NCI-H82 treated with DMSO at 0.1 percent for 48 hours (cell line): ENCODE measurements around the gene REEP1.
"Not testable (repeated sequence)": the region's sequence is repeated elsewhere in the genome, so short reads cannot be mapped to it uniquely, and the experiment has no call there.

Source experiments
- DNase-seq: peaks from one replicate; lab custom pipeline; 2025; ENCODE audit not compliant: unreplicated experiment; lab: John Stamatoyannopoulos, UW

REEP1 gene

DNA sequence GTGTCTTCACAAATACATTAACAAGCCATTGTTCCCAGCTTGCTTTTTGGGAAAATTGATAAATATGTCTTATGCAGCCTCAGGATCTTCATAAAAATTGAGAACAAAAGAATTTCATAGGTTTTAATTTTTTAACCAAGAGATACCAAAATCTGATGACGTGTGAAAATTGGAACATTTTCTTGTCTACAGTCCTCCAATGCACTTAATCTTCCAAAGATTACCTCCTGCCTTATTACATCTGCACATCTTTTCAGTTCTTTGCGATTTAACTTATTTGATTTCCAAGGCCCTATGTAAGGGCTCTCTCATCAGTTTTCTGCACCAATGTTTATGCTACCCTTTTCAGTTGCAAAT, 135.1 kb downstream of the REEP1 start:
- DNase-seq = no peak

DNA sequence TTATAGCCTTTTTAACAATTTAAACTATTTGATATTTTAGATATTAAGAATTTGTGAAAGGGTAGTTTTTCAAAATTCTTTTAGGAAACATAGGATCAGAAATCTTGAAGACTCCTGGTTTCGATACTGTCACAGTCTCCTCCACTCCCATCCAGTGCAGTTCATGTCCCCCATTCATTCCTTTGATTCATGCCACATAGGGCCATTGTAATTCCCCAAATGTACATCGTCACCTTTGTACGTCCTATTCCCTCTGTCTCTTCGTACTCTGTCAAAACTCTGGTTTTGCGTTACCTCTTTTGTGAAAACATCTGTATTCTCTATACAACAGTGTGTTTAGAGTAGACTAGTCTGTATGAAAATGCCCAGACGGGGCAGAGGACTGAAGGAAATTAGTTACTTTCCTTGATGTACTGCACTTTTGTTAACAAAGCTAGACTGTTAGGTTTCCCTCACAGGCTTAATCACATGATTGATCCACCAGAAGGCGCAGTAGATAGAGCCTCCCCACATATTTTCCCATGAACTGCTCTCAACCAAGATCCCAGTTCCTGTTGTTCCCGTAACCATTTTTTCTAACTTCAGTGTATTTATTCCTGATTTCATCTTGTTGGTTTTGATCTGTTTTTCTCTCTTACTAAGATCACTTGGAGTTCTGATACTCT, 135.6 kb downstream of the REEP1 start:
- DNase-seq = peak; percentile 46

DNA sequence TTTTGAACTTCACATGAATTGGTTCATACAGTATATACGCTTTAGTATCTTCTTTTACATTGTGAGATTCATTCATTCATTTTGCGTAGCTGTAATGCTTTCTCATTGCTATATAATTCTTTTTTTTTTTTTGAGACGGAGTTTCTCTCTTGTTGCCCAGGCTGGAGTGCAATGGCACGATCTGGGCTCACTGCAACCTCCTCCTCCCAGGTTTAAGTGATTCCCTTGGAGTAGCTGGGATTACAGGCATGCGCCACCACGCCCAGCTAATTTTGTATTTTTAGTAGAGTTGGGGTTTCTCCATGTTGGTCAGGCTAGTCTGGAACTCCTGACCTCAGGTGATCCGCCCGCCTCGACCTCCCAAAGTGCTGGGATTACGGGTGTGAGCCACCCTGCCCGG, 136.9 kb downstream of the REEP1 start:
- not testable (repeated sequence) for DNase-seq

DNA sequence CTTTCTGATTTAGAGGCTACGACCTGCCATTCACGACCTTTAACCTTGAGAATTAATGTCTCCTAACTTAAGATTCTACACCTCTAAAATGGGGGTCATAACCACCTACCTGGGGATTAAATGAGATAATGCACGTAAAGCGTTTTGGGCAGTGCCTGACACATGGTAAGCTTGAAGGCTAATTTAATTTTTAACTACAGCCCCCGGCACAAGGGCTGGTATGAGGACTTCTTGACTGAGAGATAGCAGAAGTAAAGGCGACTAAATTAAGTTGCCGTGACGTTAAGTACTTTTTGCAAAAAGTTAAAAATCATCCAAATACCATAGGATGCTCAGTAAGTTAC, 137.6 kb downstream of the REEP1 start:
- no peak for DNase-seq

DNA sequence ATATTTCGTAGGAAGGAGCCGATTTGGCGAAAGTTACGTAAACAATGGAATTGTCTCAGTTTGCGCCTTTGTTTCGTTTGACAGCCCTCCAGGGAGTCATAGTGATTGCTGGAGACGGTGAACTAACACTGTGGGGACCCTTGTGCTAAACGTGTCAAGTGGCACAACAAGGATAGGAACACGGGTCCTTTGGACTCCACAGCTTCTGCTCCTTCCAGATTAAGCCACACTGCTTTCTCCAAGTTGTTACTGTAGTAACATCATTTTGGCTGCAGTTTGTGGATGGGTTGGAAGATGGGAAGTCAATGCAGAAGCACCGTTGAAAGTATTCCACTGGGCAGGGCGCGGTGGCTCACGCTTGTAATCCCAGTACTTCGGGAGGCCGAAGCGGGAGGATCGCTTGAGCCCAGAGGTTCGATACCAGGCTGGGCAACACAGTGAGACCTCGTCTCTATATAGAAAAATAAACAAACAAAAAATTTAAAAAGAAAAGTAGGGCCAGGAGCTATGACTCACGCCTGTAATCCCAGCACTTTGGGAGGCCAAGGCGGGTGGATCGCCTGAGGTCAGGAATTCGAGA, 141.5 kb downstream of the REEP1 start:
- no peak for DNase-seq

DNA sequence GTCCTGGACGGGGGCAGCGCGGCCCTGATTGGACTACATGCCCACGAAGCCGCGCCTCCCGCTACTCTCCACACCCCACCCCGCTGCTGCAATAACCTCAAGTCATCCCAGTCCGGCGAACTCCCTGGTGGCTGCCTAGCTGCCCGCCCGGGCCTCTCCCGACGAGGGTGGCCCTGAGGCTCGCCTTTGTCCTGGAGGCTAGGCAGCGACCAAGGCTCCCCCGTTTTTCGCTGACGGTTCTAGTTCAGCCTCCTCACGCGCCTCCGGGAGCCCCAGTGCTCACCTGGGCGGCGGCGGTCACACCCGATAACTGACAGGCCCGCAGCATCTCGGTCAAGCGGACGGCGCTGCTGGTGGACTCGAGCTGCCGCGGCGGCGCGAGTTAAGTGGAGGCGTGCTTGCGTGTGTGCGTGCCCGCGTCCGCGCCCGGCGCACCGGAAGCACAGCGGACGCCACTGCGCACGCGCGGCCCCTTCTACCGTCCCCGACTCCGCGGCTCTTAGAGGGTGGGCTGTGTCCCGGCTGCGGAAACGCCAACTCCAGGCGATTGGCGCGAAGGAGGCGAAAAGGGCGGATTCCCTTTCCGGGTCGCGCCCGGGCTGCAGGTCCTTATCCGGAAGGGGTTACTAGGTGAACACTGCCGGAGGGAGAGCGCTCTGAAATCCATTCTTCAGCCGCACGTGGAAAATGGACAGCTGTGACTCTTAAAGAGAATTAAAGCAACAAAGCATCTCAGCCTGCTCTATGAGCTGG, 142.2 kb downstream of the REEP1 start, which contains the start of gene IMMT:
Gene IMMT (minus strand): TSS at position 408 of the 753 bp plus-strand sequence. CDS start 80 bp downstream, at position 328.
- peak; percentile 96 for DNase-seq

DNA sequence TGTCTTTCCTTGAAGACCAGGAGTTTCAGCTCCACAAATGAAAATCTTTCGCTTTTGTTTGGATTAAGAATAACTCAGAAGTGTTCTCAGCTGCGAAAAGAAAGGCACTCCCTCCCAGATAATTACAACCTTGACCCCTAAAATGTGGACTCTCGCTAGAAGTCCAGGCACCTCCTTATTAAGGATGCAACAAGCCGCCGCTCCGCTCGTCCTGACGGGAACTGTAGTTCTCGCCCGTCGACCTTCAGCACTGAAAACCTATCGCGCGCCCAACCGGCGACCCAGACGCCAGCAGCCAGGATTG, 142.7 kb downstream of the REEP1 start:
- DNase-seq = peak; percentile 86

DNA sequence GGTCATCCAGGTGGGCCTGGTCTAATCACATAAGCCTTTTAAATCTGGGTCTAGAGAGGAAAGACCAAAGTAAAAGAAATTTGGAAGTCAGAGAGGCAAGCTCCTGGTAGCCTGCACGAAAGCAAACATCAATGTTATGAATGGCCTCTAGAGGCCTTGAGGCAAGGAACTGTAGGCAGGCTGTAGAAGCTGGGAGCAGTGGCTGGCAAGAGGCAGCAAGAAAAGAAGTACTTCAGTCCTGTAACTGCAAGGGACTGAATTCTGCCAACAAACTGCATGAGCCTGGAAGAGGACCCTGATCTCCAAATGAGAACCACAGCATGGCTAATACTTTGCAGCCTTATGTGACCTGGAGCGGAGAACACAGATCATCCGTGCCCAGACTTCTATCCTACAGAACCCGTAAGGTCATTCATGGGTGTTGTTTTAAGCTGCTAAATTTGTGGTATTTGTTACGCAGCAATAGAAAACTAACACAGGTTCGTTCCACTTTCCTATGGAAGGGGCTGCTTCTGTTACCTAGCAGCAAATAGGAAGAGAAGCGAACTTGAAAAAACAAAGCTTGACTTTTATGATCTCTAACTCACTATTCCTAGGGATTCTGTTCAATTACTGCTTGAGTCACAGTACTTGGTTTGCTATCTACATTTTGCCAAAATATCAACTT, 143.4 kb downstream of the REEP1 start:
- no peak for DNase-seq

DNA sequence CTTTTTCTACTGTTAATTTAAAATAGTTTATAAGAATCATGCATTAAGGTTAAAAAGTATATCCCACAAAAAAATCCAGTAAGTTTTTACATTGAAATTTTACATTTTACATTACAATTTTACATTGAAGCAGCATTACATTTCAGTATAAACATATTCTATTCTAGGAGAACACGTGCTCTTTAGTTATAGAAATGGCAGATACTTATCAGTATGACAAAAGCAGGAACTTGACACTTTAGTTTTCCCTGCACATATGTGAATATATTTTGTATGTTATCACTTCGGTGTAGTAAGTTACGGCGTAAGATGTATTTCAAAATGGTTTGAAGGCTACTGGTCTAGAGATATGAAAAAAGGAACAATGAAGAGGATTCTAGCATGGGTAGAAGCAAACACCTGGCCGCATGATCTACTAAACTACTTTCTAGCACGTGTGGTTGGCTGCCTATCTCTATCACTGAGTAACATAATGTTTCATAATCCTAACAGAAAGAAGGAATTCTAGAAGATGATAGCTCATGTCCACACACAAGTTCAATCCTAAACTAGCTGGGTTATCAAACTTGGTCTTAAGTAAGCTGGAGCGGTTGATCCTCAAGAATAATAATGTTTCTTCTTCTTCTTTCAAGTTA, 147.5 kb downstream of the REEP1 start:
- no peak for DNase-seq

DNA sequence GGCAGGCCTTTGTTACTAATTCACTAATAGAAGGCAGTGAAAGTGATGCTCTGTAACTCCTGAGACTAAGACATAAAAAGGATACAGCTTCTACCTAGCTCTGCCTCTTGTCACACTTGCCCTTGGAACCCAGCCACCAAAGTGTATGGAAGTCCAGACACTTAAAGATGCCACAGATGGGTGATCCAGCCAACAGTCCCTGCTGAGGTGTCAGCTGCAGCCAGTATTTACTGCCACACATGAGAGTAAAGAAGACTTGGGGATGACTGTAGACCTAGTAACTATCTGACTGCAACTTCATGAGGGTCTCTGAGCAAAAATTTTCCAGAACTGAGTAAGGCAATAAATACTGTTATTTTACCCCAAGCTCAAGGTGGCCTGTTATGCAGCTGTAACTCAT, 151.0 kb downstream of the REEP1 start:
- no peak for DNase-seq

DNA sequence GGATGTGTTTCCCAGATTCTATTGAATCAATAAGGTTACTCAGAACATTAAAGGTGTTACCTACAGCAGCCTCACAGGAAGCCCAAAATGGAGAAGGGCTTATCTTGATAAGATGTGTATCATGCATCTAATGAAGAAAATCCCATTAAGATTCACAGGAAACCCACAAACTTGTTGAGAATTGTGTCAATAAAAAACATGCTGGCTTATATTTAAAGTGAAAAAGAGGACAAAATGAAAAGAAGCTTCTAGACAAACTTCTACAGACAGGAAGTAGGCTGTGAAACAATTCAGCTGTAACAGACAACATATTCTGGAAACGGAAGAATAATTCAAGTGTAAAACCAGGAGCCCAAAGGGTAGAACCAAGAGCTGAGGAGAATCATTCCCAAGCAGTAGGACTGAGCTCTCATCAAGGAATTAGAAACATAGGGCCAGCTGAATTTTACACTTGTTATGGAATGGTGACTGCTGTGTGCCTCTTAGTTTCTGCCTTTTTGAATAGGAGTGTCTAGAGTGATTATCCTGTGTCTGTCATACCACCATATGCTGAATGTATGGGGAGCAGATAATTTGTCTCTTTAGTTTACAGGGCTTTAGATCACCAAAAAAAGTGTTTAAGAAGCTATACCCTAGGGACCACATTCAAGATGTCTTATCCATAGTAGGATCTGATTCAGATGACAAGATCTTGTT, 151.8 kb downstream of the REEP1 start:
- DNase-seq = no peak

DNA sequence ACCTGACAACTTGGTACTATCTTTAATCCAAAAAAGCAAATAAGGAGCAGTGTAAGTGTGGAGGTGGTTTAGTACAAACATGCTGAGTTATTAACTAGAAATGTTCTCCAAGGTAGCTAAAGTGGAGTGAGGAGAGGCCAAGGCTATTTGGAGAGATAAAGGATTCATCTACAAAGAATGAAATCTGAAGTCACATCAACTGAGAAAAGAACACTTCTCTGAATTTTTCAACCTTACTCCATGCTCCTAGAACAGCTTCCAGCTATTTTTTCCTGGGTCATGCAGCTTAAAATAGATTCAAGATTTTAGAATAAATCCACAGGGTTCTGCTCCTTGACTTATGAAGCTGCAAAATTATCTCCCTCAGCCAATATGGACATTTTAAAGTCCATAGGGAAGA, 160.8 kb downstream of the REEP1 start:
- no peak for DNase-seq

DNA sequence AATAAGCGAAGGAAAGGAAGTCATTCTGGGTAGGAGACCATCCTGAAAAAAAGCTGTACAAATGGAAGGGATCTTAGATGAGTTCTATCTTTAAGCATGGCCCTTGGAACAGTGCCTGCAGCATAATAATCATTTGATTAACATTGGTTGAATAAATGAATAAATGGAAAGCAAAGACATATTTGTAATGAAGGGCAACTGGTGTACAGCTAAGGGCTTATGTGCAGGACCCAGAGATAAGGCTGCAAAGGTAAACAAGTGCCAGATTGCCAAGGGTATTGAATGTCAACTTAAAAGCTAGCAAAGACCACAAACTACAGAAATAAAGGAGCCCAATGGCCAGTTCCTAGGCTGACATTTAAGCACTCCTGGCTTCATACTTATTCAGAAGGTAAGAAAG, 161.6 kb downstream of the REEP1 start:
- DNase-seq = no peak

DNA sequence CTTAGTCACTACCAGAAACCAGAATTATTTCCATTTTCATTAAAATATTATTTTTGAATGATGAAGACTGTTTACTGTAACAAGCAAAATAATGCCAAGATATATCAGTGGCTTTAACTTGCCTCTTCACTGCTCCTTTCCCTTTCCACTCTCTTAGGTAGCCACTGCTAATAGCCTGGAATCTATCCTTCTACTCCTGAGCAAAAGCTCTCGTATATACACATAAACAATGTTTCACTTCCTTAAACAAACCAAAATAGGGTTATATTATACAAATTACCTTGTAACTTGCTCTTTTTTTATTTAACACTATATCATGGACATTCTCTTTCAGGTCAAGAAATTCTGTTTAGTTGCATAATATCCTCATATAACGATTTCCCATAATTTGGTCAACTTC, 163.0 kb downstream of the REEP1 start:
- no peak for DNase-seq

DNA sequence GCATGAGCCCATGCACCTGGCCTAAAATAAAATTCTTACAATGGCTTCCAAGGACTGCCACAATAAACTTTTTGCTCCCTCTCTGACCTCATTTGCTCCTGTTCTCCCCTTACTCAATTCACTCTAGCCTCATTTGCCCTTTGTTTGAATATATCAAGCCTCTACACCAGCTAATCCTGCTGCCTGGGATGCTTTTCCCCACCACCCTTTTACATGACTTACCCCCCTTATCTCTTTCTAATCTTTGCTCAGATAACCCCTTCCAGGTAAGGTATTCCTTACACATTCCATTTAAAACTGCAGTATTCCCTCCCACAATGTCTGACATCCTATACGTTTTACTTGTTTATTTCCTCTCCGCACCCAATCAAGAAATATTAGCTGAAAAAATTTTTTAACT, 164.8 kb downstream of the REEP1 start:
- no peak for DNase-seq

DNA sequence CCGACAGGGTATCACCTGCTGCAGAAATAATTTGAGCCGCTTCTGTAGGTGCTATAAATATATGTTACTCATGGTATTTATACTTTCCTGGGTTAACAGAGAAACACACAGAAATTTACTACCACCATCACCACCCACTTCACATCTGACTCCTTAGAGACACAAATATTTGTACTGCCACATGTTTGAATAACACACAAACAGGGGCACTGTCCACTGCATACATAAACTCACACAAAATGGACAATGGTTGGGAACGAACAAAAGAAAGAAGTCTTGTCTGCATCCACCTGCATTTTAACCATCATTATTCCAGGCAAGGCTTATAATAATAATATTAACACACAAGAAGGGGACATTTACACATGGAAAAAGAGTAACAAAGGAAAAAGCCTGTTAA, 166.1 kb downstream of the REEP1 start:
- no peak for DNase-seq

DNA sequence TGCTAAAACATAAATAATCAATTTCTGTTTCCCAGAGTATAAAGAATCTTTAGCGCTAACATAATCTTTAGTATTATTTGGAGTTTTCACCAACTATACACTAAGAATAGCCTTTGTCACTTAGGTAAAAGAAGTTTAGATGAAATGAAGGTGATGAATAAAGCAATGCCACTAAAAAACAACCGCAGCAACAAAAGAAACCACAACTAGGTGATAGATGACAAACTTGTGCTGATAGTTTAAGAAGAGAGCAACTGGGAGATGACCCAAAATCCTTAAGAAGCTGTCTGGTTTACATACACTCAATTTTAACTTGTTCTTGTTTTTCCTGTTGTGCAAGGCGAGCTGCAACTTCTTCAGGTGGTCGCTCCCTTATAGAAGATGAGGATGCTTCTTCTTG, 167.0 kb downstream of the REEP1 start:
- no peak for DNase-seq
